ENCODE results near the gene GRIN2B.

The GRIN2B gene

DNA sequence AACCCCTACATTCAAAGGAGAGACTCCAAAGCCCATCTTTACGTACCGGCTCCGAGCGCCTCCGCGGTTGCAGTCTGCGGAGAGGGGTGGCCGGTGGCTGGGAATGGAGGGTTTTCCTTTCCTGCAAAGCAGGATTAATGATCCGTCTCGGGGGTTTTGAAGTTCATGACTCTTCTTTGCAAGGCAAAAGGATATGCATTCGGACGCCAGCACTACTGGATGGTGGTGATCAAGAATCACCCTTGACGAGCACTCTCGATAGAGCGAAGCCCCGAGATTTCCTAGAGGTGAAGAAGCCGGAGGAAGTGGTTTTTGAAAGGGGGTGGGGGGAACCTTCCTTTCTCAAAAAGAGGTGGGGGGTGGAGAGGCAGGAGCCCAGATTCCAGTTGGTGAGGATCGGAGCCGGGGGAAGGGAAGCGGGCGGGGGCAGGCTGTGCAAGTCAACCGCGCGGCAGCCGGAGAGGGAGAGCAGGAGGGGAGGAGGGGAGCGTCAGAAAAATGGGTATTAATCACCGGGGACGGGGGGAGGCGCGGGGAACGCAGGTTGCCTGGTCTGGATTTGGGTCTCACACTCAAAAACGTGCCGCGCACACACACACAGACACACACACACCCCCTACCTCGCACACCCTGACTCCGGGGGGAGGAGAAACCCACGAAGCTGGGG is at the start of gene GRIN2B:
TSS of gene GRIN2B (minus strand) at position 307 of the 667 bp plus-strand sequence. CDS start 115,394 bp downstream, outside the sequence.
- no peak for DNase-seq

DNA sequence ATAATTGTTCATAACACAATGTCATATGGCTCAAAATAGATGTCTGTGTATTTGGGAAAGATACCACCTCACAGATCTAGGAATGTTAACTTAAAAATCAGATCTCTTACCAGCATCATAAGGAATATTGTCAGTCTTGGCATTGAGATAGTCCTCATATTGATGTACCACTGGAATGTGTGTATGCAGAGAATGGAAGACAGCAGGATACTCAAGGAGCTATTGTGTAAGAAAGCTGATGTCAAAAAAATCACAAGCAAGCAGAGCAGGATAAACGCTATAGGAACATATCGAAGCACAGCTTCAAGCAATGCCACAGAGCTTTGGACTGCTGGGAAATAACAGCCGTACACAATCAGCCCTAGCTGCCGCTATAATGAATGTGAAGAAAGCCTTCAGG is 45.1 kb upstream of the GRIN2B start:
- no peak for DNase-seq

DNA sequence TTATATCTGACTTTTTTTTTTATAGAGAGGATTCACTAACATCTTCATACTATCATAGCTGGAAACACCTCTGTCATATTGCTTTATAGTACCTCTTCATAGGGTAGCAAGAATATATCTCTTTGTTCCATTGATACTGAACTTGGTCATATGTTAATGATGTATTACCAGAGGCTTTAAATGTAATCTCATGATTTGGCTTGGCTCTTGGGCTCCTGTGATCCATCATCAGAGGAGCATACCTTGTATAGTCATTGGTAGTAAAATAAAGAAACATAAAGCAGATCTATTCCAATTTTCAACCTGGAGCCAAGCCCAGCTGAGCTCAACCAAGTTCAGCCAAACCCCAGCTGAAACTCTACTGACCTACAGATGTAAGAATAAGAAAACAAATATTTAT is 43.2 kb upstream of the GRIN2B start:
- no peak for DNase-seq

DNA sequence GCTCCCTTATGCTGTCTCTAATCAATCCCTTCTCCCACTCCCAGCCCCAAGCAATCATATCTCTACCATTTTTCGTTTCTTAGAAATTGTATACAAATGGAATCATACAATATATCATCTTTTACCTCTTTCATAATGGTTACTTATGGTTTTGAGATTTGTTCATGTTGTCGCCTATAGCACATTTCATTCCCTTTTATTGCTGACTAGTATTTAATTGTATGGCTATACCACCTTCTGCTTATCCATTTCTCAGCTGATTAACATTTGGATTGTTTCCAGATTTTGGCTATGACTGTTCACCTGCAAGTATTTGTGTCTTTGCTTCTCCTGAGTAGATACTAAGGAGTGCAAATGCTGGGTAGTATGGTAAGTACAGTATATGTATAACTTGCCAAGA is 36.7 kb upstream of the GRIN2B start:
- no peak for DNase-seq

DNA sequence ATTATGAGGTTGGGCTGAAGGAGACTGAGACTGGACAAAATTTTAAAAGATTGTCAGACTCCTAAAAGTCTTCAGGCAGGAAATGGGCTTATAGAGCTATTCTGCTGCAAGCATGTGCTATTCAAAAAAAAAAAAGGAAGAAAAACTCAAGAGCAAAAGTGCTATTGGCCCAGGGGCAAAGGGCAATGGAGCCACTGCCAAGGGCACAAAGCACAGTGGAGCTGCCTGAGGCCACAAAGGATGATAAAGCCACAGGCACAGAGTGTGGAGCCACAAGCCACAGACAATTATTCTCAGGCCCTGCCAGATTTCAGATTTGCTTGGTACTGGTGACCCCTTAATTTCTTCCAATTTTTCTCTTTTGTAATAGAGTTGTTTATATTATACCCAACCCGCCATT is 29.6 kb upstream of the GRIN2B start:
- no peak for DNase-seq

DNA sequence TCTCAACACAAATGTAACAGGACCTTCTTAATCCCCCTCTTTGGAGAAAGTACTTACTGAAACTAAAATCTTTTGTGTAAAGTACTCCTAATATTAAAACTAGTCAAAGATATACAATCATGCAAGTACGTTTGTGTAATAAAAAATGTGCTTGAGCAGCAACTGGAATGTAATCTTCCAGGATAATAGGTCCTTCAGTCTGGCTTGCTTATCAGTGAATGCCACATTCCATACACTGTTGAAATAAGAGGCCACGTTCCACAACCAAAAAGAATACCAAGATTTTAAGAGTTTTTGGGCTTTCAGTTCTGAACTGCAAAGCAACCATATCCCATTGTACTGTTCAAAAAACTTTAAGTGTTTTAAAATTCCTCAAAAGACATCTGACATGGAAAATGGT is 26.2 kb upstream of the GRIN2B start:
- DNase-seq = no peak

DNA sequence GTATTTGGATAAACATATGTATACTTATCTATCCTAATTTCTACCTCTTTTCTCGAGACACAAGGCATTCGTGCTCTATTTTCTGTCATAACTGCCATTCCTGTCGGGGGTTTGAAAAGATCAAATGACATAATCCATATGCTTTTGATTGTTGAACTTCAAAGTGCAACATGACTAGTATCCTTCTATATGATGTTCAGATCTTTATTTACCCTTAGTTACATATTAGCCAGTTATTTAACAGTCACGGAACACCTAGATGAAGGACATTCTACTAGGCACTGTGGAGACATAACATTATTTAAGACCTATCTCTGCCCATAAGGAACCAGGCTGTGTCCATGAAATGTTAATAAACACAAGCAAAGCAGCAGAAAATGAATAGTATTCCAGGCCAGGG is 11.2 kb upstream of the GRIN2B start:
- DNase-seq = no peak

DNA sequence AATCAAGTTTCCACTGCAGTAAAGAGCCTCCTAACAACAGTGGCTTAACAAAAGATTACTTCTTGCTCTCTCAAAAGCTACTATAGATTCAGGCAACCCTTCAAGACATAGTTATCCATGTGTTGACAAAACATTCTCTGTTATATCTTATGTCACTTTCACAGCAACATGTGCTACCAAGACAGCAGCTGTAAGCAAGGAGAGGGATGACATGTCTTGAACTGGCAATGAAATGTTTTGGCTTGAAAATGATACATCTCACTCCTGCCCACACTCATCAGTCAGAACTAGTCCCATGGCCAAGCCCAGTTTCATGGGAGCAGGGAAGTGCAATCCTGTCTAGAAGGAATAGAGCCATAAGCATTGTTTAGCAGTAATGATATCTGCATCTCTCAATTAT is 10.7 kb upstream of the GRIN2B start:
- no peak for DNase-seq

DNA sequence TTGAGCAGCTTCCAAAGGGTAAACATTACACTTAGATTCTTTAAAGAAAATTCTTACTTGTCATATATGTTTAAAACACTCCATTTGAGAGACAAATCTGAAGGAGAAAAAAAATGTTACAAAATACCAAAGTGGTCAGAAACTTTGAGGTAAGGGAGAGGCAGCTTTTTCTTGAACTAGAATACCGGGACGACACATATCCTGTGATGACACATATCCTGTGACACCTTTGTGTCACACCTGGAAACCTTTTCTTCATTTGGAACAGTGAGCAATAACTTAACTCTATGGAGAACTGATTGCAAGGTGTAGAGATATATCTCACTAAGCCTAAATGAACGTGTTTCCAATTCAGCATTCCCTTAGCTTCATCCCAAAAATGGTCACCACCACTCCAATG is 4.6 kb upstream of the GRIN2B start:
- DNase-seq = no peak

DNA sequence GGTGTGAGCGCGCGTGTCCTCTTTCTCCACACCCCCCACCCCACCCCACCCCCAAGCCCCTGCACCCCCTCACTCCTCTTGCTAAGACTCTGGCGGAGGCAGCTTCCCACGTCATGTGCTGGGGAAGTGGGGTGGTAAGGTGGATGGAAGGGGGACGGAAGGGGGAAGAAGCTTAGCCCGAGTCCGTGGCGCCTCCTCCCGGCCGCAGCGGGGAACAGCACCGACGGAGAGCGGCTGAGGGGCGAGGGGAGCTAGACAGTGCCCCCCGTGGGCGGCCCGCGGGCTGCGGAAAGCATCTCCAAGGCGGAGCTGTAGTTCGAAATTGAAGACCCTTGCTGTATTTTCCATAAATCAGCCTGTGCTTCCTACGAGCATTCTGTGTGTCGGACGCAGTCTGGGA is 588 bp upstream of the GRIN2B start:
- DNase-seq = peak in 2 of 3 donors; percentile 1 to 21

DNA sequence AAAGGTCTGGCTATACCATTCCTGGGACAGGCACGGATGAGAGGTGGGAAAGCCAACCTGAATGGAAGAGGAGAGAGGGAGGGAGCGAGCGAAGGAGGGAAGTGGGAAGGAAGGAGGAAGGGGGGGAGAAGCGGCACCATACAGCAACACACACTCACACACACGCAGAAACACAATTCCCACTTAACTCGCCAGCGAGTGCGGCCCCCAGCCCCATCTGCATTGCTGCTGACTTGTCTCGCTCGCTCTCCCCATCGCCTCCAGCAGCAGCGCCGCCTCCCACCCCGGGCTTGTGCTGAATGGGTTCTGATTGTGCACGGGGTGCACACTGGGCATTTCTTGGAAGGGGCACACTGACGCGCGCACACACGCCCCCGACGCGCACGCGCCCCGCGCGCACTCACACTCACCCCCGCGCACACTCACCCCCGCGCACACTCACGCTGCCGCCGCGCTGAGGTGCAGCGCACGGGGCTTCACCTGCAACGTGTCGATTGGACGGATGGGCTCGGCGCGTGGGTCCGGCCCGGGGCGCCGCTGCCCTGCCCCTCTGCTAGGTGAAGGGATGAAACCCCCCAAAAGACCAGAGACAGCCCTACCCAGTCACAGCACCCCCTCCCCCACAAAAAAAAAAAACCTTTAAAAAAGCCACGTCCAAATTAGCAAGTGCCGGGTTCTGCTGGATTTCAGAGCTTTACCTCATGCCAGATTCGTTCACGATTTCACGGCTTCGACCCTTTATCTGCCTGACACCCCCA is 685 bp downstream of the GRIN2B start:
- DNase-seq = no peak

DNA sequence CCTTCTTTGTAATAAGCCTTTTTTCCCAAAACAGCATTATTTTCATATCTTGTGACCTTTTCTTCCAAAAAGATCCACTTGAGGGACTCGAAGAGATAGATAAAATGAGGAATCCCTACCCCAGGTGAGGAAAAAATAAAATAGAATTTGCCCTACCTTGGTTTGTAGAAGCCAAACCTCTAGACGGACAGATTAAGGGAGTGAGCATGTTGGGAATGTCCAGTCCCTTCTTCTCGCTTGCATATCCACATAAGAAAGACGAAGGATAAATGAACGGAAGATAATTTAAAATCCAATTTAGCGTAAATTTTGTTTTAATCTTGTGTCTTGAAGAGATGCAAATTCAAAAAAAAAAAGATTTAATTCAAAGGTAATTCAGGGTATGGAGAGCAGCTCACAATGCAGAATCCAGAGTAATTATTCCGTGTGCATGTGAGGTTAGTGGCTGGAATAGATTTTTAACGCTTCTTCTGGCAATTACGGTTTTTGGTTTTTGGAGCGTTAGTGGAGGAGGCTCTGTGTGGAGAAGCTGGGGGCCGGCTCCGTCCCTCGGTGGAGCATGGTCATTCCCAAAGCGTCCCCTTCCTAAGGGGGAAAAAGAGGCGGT is 1.5 kb downstream of the GRIN2B start:
- no peak for DNase-seq

DNA sequence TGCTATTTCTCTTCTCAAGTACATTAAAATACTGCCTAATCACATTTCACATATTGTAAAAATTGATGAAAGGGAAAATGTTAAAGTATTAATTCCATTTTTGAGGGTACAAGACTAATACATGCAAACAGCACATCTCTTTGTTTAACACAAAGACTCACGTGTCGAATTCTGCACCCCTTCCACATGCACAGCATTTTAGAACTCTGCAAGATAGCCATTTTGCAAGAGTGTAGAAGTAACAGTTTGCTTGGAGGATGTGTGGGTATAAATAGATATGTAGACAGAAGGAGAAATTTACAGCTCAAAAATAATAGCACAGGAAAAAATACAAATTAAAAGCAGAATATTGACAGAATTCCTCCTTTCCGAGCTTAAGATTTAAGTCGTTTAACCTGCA is 2.5 kb downstream of the GRIN2B start:
- no peak for DNase-seq

DNA sequence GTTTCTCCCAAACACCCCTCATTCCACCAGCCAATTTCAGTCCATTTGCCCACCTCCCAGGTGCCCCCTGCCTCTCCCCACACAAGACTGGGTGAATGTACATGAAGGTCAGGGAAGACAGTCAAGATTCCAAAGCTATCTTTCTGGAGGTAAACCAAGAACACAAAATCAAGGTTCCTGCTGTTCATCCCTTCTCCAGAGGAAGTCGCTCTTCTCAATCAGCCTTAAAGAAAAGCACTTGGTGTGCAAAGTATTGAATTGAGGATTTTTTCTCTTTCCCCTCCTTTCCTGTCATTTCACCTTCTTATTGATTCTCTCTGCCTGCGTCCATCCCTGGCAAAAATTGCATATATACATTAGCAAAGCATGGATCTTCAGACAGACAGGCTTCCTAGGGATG is 4.5 kb downstream of the GRIN2B start:
- DNase-seq = no peak

DNA sequence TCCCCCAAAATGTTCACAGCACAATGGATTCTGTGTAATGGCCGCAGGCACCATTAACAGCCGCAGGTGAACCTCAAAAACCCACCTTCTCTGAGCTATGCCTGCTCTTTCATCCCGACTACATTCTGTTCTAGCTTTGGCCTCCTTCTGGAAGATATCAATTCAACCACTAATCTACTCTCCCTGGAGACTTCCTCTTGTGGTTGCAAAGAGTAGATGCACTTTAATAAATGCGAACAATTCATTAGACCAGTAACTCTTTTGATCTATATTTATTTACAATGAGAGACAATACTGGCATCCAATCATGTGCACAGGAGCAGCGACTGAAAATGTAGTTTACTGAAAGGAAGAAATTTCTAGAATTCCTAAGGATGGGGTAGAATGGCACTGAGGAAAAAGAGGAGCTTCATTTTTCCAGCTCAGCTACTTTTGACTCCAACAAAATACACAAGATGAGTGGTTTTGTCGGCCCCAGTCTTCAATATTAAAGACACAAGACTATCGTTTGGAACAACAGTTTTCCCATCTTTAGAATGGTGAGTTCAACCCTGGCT is 5.3 kb downstream of the GRIN2B start:
- DNase-seq = no peak

DNA sequence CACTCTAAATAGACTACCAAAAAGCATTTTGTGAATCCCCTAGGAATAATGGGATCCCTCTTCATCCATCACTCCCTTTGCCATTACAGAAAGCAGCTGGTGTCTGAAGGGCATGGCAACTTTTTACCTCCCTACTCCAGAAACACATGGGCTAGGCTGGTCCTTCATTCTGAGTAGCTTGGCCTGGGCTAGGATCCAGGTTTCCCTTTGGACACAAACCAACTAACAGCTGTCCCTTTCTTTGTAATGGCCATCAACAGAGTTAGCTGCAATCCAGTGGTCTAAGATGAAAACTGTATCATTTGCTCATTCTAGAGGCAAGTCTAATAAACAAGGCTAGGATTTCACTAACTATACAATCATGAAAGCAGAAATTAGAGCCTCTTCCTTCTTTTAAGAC is 7.4 kb downstream of the GRIN2B start:
- no peak for DNase-seq

DNA sequence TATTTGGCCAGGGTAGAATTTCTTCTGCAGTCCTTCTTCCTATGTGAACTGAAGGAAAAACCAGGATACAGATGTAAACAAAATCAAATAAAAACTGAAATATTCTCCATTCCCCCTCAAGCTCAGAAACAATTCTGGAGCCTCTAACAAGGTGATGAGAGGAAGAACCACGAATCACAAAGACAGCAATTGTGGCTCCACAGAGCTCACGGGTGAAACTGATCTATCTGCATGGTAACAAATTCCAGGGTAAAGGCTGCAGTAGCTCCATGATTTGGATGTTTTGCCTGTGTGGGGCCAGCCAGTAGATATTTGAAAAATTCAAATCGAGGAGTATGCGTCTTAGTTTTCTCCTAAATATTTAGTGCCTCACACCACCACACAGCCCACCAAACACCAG is 10.6 kb downstream of the GRIN2B start:
- DNase-seq = no peak

DNA sequence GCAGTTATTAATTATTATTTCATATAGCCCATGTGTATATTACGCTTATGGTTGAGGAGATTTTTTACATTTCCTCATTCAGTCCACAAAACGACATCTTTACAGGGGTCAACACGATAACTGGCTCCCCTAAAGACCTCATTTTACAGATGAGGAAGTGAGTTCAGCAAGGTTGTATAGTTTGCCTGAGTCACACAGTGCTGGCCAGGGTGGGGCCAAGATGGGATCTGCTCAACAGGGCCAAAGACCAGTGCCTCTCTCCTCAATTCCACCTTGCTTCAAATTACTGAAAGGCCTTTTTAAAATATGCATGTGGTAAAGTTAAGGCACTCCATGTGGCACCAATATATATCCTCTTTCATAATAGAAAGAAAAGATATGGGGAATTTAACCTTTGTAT is 13.1 kb downstream of the GRIN2B start:
- no peak for DNase-seq

DNA sequence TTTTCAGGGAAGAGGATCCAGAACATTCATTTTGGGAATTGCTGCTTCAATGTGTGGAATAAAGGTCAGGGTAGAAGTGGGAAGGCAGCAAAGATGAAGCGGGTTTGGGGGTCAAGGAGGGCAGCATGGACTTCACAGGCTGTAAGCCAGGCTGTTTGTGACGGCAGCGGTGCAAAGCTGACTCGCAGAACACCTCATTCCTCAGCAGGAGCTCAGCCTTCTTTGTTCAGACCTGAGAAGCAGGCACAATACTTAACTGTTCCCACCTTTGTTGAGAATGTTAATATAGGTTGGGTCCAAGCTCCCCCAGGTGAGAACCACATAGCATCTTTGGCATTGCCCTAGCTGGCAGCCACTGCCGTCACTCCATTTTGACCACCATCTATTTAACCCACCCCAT is 16.7 kb downstream of the GRIN2B start:
- no peak for DNase-seq

DNA sequence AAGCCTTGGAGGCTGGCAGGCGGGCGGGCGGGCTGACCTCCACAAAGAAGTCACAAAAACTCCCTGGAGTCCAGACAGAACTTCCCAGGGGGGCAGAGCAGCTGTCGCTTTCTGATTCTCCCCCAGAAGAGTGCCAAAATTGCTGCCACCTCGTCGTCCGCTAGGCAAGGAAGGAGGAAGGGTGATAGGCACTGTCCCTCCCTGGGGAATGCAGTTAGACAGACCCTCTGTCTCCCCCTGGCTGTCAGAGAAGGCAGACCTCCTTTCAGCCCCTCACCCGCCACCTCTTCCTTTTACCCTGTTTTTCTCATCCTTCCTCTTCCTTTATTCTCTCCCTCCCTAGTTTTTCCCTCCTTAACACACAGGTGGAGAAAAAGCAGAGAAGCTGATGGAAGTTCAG is 18.7 kb downstream of the GRIN2B start:
- DNase-seq = no peak

DNA sequence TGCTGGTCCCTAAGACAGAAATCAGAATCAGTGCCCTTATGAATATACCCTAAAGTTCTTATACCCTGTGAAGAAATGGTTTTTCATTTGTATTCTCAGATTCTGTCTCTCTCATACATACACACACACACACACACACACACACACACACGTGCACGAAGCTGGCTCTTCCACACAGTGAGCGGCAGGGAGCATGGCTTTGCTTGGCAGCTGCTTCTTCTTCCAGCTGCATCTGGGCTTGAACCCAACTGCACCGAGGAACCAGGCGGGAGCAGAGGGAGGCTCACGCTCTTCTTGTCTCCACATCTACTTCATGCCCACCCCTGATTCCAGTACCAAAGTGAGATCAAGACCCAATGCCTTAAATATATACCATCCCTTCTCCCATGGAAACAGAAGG is 19.4 kb downstream of the GRIN2B start:
- DNase-seq = no peak

DNA sequence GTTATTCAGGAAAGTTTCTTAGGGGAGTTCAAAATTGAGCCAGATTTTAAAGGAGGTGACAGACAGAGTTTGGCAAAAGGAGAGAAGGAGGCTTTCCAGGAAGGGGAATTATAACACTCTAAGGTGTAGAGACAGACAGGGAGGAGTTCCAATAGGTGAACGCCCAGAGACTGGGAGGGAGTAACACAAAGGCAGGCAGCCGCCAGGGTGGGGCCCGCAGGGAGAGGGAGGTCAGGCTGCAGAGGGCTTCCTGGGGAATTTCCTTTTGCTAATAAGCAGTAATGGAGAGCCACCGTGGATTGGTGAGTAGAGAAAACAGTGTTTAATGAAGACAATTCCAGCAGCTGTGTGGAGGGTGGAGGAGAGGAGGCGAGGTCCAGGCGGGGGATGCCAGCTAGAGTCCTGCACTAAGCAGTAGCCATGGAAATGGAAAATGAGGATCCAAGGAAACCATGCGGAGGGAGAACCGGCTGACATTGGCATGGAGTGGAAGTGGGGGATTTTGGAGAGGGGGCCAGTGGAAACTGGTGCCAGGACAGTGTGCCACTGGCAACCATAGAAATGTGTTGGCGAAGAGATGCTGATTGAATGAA is 22.2 kb downstream of the GRIN2B start:
- DNase-seq = no peak

DNA sequence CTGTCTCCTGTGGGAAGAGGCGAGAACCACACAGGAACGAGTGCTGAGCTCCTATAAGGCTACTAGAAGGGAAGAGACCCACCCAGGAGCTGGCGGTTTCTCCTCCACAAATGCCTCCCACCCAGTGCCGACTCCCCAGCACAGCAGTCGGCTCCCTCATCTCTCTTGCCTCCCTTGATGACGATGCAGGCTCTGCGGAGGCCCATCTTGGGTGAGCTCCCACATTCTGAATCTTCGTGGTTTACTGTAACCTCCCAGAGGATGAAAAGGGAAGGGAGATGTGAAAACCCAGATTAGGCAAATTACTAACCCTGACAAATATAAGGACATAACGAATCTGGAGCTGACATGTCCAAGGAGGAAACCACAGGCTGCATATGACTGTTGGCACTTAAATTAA is 23.8 kb downstream of the GRIN2B start:
- DNase-seq = no peak

Measured in suppressor macrophage treated with lipopolysaccharide for 1 hour (primary cell).